Thoracic aorta (tissue), 2 donors: ENCODE data around the gene NR1D2. TPM values are rescaled to one million over a fixed set of nuclear protein-coding genes. Genes with fewer than 3 reads are reported as not detected.
A peak's percentile ranks its signal among the peaks of the same experiment; 100 is the strongest.

Experiments
- ATAC-seq: fragments of 150-250 bp; one replicate; pipeline ENCODE4 v1.8.0; 2017; ENCODE audit warnings: low read depth; ENCODE audit not compliant: insufficient number of reproducible peaks, low FRiP score
- DNase-seq: peaks from one replicate; pipeline ENCODE4 v3.0.0-alpha.2; 2020; ENCODE audit warnings: low spot score
- H3K27ac ChIP-seq, 2 donors: fragments of 200-600 bp; sonication (generic); 1 replicate in 1 of 2; 2 replicates in 1 of 2; pipeline ENCODE4 v1.5.1; 2016; ENCODE audit warnings: mild to moderate bottlenecking in 2 of 2, moderate library complexity in 2 of 2
- H3K27me3 ChIP-seq: fragments of 200-600 bp; sonication (generic); replicated peaks from 2 replicates; pipeline ENCODE4 v1.6.0; 2016; ENCODE audit warnings: mild to moderate bottlenecking; ENCODE audit not compliant: insufficient read depth
- H3K36me3 ChIP-seq: fragments of 200-600 bp; sonication (generic); one replicate; pipeline ENCODE4 v1.5.1; 2016
- H3K4me1 ChIP-seq, 2 donors: fragments of 200-600 bp; sonication (generic); 1 replicate in 1 of 2; 2 replicates in 1 of 2; pipeline versions ENCODE4 v1.5.1 to v1.6.0; 2016; ENCODE audit warnings: low read depth in 2 of 2, mild to moderate bottlenecking in 1 of 2; ENCODE audit not compliant: control insufficient read depth in 1 of 2
- H3K4me3 ChIP-seq: fragments of 200-600 bp; sonication (generic); 2 replicates; pipeline ENCODE4 v1.5.1; 2016; ENCODE audit warnings: mild to moderate bottlenecking
- H3K9me3 ChIP-seq: fragments of 200-600 bp; sonication (generic); 2 replicates; pipeline ENCODE4 v1.5.1; 2016
- total RNA-seq, 2 donors: library from RNA; depleted of rRNA; stranded (reverse); fragments of >200 nt; gene quantifications; one replicate each; pipeline versions ENCODE4 v1.1.0 to v1.2.3, GENCODE V29; 2016
- TF ChIP-seq, protein P1 (sequence below): fragments of 200-600 bp; sonication (generic); IDR thresholded peaks from one replicate; pipeline ENCODE4 v1.5.1; 2019; ENCODE audit warnings: antibody characterized with exemption

NR1D2 gene
- total RNA-seq, 2 donors from 2014 or later: 33.0 to 41.6 TPM

DNA sequence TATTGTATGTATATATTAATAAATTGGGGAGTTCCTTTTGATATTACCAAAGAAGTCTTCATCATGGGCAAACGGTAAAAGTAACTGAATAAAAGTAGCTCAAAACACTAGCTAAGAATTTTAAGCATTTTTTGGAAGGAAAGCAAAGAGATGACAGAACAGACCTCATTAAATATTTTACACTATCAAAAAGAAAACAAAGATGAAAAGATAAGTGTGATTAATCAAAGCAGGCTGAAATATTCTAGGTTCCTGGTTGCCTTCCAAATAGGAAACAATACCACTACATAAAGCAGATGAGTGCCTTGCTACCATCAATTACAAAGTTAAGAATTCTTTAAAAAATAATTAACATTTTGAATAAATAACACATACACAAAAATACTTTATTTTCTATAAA lies 31.9 kb upstream of the NR1D2 start:
- Histone ChIP-seq H3K4me1 (peaks cover 14 to 30% of the 10 kb centered on the region in 2 donors), H3K27ac (no peak overlapping the region), H3K27me3 (no peaks in the 10 kb centered on the region), H3K36me3 (no peaks in the 10 kb centered on the region), H3K9me3 (no peaks in the 10 kb centered on the region), H3K4me3 (no peak overlapping the region)
- TF ChIP-seq, protein P1, sequence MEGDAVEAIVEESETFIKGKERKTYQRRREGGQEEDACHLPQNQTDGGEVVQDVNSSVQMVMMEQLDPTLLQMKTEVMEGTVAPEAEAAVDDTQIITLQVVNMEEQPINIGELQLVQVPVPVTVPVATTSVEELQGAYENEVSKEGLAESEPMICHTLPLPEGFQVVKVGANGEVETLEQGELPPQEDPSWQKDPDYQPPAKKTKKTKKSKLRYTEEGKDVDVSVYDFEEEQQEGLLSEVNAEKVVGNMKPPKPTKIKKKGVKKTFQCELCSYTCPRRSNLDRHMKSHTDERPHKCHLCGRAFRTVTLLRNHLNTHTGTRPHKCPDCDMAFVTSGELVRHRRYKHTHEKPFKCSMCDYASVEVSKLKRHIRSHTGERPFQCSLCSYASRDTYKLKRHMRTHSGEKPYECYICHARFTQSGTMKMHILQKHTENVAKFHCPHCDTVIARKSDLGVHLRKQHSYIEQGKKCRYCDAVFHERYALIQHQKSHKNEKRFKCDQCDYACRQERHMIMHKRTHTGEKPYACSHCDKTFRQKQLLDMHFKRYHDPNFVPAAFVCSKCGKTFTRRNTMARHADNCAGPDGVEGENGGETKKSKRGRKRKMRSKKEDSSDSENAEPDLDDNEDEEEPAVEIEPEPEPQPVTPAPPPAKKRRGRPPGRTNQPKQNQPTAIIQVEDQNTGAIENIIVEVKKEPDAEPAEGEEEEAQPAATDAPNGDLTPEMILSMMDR: no peak
- ATAC-seq: no peak
- no peak for DNase-seq

DNA sequence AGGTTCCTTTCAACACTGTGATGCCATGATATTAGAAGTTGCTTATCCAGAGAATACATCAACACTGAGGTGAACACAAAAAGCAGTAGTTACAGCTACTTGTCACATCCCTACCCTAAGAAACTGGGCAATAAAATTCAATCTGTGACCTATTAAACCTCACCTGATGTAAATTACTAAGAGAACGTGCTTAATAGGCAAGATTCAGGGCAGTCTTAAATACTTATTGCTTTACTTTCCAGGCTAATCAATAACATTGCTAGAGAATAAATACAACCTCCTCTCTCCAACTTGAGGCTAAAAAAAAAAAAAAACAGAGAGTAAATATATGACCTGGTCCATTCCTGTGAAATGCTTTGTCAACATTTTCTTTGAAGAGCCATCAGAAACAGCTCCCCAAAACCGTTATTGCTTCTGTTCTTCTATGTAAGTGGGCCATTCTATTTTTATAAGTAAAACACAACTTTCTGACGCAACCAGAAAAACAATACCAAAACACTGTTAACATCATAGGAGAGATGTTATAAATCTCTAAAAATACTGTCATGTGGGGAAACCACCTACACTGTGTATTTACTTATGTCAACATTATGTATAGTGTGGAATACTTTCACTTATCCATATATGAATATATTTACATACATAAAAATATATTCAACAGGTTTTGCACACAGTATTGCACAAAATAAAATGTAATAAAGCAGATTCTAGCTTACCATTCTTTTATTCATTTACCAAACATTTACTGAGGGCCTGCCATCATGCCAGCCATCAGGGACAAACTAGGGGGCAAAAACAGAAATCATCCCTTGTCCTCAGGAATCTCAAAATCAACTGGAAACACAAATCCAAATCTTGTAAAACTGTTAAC lies 31.0 kb upstream of the NR1D2 start:
- no peak overlapping the region for H3K4me3 ChIP-seq
- no peak overlapping the region for H3K27ac ChIP-seq
- DNase-seq (no peak), ATAC-seq (no peak)
- peaks cover 21 to 39% of the 10 kb centered on the region in 2 donors for H3K4me1 ChIP-seq
- H3K27me3 ChIP-seq: no peaks in the 10 kb centered on the region
- no peaks in the 10 kb centered on the region for H3K9me3 ChIP-seq
- TF ChIP-seq, protein P1: no peak
- H3K36me3 ChIP-seq: no peaks in the 10 kb centered on the region

DNA sequence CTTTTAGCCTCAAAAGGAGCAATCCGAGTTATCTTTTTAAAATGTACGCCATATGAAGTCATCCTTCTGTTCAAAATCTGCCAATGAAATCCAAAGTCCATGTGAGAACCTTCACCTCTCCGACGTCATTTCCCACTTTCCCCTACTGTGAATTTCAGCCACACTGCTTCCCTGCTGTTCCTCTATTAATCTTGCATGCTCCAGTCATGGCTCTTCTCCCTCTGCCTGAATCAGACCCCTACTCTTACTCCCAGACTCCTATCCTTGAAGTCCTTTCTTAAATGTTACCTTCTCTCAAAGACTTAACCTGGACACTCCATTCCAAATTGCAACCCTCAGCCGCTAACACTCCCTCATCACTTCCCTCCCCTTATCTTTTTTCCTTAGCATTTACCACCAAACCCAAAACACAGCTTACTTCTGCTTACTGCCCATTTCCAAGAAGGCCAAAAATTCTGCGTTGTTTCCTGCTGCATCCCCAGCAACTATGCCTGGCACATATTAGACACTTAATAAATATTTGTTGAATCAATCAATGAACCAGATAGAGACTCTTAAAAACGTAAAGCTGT lies 29.5 kb upstream of the NR1D2 start:
- H3K4me1 ChIP-seq: peaks cover 25 to 54% of the 10 kb centered on the region in 2 donors
- no peaks in the 10 kb centered on the region for H3K9me3 ChIP-seq
- no peaks in the 10 kb centered on the region for H3K27me3 ChIP-seq
- H3K4me3 ChIP-seq: peak overlapping the region; percentile 87
- H3K27ac ChIP-seq: peak overlapping the region; percentile 77 to 93
- H3K36me3 ChIP-seq: no peaks in the 10 kb centered on the region
- DNase-seq (no peak), ATAC-seq (no peak)
- TF ChIP-seq, protein P1: no peak

DNA sequence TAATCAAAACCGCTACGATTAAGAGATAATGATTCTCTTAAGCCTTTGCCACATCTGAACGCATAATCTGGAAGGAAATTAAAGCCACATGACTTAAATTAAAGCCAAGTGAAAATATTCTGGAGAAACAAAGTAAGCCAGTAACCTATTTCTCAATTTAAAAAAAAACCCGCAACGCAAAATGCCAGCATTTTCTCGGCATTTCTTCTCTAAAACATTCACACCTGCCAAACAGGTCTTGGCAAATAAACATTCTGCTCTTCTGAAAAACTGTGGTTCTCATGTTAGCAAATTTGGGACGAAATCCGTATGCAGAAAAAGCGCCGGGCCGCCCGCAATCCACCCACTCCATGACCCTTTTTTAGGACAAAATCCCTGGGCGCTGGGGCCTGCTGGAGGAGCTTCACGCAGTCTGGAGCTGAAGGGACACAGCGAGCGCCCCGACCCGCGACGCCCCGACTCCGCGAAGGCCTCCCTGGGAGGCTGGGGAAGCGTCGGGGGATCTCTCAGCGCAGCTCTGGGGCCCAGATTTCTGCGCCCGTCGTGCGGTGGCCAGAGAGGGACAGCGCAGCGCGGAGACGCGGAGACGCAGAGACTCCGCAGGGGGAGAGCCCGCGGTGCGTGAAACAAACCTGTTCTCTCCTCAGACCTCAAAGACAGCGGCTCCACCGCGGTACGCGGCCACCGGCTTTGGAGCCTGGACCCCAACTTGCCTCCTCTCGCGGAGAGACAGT lies 28.8 kb upstream of the NR1D2 start:
- Histone ChIP-seq H3K4me1 (peaks cover 25 to 55% of the 10 kb centered on the region in 2 donors), H3K4me3 (peak overlapping the region; percentile 87)

More for the DNA sequence above, 28.8 kb upstream of the NR1D2 start:
- peak overlapping the region; percentile 77 to 93 for H3K27ac ChIP-seq
- no peaks in the 10 kb centered on the region for H3K36me3 ChIP-seq
- TF ChIP-seq, protein P1: no peak
- no peak for DNase-seq
- no peaks in the 10 kb centered on the region for H3K9me3 ChIP-seq
- peak; percentile 18 for ATAC-seq
- no peaks in the 10 kb centered on the region for H3K27me3 ChIP-seq
